ENCODE measurements around the gene OR2A1.
"Not testable (repeated sequence)": the region's sequence is repeated elsewhere in the genome, so short reads cannot be mapped to it uniquely, and the experiment has no call there.

OR2A1 gene

GRCh38 chr7:144348625-144349024, 36.4 kb downstream of the OR2A1 start:
- H3K27ac Mint-ChIP-seq (ENCODE audit: low read depth); H3K9me3 Mint-ChIP-seq; H3K4me1 Mint-ChIP-seq; H3K27me3 Mint-ChIP-seq; H3K4me3 Mint-ChIP-seq; H3K36me3 Mint-ChIP-seq (ENCODE audit: insufficient read depth); DNase-seq (ENCODE audit: low spot score in 2 of 2): not testable (repeated sequence)
- ATAC-seq (replicated peaks; ENCODE audit: extremely low read depth, poor library complexity, severe bottlenecking): peak; percentile 55

DNA sequence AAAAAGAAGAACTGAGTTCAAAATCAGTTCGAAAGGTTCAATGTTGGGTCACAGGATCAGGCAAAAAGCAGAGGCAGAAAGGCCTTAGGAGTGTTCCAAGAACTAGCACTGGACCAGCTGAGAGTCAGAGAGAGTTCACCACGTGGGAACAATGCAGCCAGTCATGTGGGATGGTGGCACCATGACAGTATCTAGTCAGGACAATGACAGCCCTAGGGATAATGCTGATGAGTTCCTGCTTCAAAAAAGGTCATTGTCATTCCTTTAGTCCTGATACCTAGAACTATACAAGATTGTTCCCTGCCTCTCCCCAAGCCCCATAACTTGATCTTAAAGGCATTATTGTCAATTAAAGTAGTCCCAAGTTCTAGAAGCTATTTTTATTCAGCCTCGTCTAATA, 39.4 kb downstream of the OR2A1 start:
- not testable (repeated sequence) for H3K27me3 Mint-ChIP-seq; H3K4me3 Mint-ChIP-seq; DNase-seq (ENCODE audit: low spot score in 2 of 2); H3K9me3 Mint-ChIP-seq; ATAC-seq (replicated peaks; ENCODE audit: extremely low read depth, poor library complexity, severe bottlenecking); H3K36me3 Mint-ChIP-seq (ENCODE audit: insufficient read depth); H3K27ac Mint-ChIP-seq (ENCODE audit: low read depth)
- H3K4me1 Mint-ChIP-seq: peaks cover 11% of the 10 kb centered on the region

GRCh38 chr7:144355176-144355822, 43.1 kb downstream of the OR2A1 start, which contains the start of gene ARHGEF5:
Gene ARHGEF5, plus strand, starts transcription at chr7:144355402. Its CDS starts 7,268 bp downstream, at chr7:144362670.
- H3K27me3 Mint-ChIP-seq; DNase-seq (ENCODE audit: low spot score in 2 of 2); H3K36me3 Mint-ChIP-seq (ENCODE audit: insufficient read depth); H3K9me3 Mint-ChIP-seq: not testable (repeated sequence)
- ATAC-seq (replicated peaks; ENCODE audit: extremely low read depth, poor library complexity, severe bottlenecking): peak; percentile 73
- Mint-ChIP-seq H3K4me3 (peak within 1 kb of the TSS; percentile 79), H3K4me1 (peaks cover 11% of the 10 kb centered on the region), H3K27ac (ENCODE audit: low read depth) (peak within 1 kb of the TSS; percentile 79)

DNA sequence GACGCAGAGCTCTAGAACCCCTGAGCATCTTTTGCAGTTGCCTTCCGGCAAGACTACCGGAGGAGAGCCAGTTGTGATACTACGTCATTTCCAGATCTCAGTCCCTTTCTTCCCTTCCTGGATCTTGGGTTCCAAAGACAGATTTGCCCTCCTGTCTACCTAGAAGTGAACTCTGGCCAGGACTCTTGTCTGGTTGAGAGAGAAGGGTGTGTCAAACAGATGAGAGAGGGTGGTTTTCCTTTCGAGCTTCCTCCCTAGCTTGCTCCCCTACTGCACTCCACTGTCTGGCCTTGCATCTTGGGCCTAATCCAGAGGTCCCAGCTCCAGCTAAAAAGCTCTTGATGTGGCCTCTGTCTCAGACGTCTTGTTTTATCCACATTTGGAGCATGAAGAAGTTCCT, 44.0 kb downstream of the OR2A1 start:
- not testable (repeated sequence) for H3K27me3 Mint-ChIP-seq

DNA sequence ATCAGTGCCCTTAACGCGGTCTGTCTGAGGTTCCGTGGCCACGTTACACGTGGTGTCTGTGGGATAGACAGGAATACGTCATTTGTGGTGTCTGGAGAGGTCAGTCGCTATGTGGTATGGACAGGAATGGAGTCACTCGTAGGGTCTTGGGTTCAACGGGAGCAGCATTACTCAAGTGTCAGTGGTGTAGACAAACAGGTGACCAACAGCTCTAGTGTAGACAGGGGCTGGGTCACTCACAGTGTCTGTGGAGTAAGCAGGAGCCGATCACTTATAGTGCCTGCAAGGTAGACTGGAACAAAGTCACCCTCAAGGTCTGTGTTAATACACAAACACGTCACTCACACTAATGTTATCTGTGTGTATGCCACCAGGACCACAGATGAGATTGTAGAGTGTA, 44.6 kb downstream of the OR2A1 start:
- not testable (repeated sequence) for H3K9me3 Mint-ChIP-seq; DNase-seq (ENCODE audit: low spot score in 2 of 2); H3K36me3 Mint-ChIP-seq (ENCODE audit: insufficient read depth); H3K27me3 Mint-ChIP-seq; H3K4me3 Mint-ChIP-seq; H3K27ac Mint-ChIP-seq (ENCODE audit: low read depth)
- peaks cover 11% of the 10 kb centered on the region for H3K4me1 Mint-ChIP-seq
- peak; percentile 23 for ATAC-seq (replicated peaks; ENCODE audit: extremely low read depth, poor library complexity, severe bottlenecking)

More for the DNA sequence above, 44.0 kb downstream of the OR2A1 start:
- not testable (repeated sequence) for DNase-seq (ENCODE audit: low spot score in 2 of 2); H3K4me3 Mint-ChIP-seq; H3K9me3 Mint-ChIP-seq; H3K36me3 Mint-ChIP-seq (ENCODE audit: insufficient read depth); H3K27ac Mint-ChIP-seq (ENCODE audit: low read depth); ATAC-seq (replicated peaks; ENCODE audit: extremely low read depth, poor library complexity, severe bottlenecking)
- peaks cover 11% of the 10 kb centered on the region for H3K4me1 Mint-ChIP-seq

DNA sequence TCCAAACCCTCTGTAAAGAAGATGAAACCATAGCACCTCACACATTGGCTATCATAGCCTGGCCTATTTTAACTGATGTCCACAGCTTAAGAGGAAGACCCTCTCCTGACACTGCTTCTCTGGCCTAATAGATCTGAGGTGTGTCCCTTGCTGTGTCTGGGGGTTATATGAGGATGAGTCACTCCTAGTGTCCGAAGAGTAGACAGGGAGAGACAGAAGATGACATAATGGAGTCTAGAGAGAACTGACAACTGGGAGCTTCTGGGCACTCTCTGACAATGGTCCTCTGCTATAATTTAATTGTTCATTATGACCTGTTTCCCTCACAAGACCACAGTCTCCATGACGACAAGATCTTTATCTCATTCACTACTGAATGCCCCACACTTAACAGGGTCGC, 49.8 kb downstream of the OR2A1 start:
- peak; percentile 26 for ATAC-seq (replicated peaks; ENCODE audit: extremely low read depth, poor library complexity, severe bottlenecking)
- H3K4me1 Mint-ChIP-seq; H3K36me3 Mint-ChIP-seq (ENCODE audit: insufficient read depth); DNase-seq (ENCODE audit: low spot score in 2 of 2); H3K9me3 Mint-ChIP-seq; H3K27me3 Mint-ChIP-seq; H3K27ac Mint-ChIP-seq (ENCODE audit: low read depth); H3K4me3 Mint-ChIP-seq: not testable (repeated sequence)

GRCh38 chr7:144365523-144365922, 53.3 kb downstream of the OR2A1 start:
- H3K9me3 Mint-ChIP-seq, H3K4me3 Mint-ChIP-seq: not testable (repeated sequence)

DNA sequence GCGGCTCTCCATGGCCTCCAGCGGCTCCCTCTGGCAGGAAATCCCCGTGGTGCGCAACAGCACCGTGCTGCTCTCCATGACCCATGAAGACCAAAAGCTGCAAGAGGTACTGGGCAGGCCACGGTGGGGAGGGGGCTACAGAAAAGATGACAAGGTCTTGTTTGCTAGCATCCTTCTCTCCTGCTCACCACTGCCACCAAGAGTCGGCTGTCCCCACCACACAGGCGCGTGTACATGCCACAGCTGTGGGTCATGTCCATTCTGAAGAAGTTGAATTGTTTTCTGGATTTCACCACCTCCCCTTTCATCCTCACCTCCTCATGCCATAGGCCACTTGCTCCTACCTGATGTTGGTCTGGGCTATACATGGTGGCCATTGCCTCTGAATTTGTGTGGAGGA, 55.0 kb downstream of the OR2A1 start:
- not testable (repeated sequence) for H3K9me3 Mint-ChIP-seq; H3K4me1 Mint-ChIP-seq; DNase-seq (ENCODE audit: low spot score in 2 of 2); ATAC-seq (replicated peaks; ENCODE audit: extremely low read depth, poor library complexity, severe bottlenecking); H3K4me3 Mint-ChIP-seq; H3K27ac Mint-ChIP-seq (ENCODE audit: low read depth); H3K27me3 Mint-ChIP-seq; H3K36me3 Mint-ChIP-seq (ENCODE audit: insufficient read depth)

More at GRCh38 chr7:144365523-144365922, 53.3 kb downstream of the OR2A1 start:
- H3K27me3 Mint-ChIP-seq; H3K36me3 Mint-ChIP-seq (ENCODE audit: insufficient read depth); H3K27ac Mint-ChIP-seq (ENCODE audit: low read depth); H3K4me1 Mint-ChIP-seq; DNase-seq (ENCODE audit: low spot score in 2 of 2); ATAC-seq (replicated peaks; ENCODE audit: extremely low read depth, poor library complexity, severe bottlenecking): not testable (repeated sequence)

- H3K27me3 Mint-ChIP-seq; DNase-seq (ENCODE audit: low spot score in 2 of 2); H3K36me3 Mint-ChIP-seq (ENCODE audit: insufficient read depth); H3K9me3 Mint-ChIP-seq; ATAC-seq (replicated peaks; ENCODE audit: extremely low read depth, poor library complexity, severe bottlenecking); H3K4me1 Mint-ChIP-seq; H3K27ac Mint-ChIP-seq (ENCODE audit: low read depth); H3K4me3 Mint-ChIP-seq: not testable (repeated sequence)
These were observed 57.0 kb downstream of the OR2A1 start for GRCh38 chr7:144369221-144369620.
